ENCODE measurements around the gene MSI2. TPM values are rescaled to one million over a fixed set of nuclear protein-coding genes. Genes with fewer than 3 reads are reported as not detected.
"Not testable (repeated sequence)": the region's sequence is repeated elsewhere in the genome, so short reads cannot be mapped to it uniquely, and the experiment has no call there.

MSI2 gene
- total RNA-seq, 1 donor from 2014 or later: 26.6 TPM

- DNase-seq (ENCODE audit: low read depth): no peak
- no peak for TF ChIP-seq CTCF (conservative IDR thresholded peaks at IDR 0.05; ENCODE audit: low read depth, low read length)
- H3K4me3 ChIP-seq (ENCODE audit: low read depth, low read length): no peak overlapping the region
Observed at GRCh38 chr17:57614742-57615141, 358.4 kb downstream of the MSI2 start.

- no peak for TF ChIP-seq CTCF (conservative IDR thresholded peaks at IDR 0.05; ENCODE audit: low read depth, low read length)
- no peak for DNase-seq (ENCODE audit: low read depth)
Observed at GRCh38 chr17:57615836-57616757, 359.8 kb downstream of the MSI2 start.

GRCh38 chr17:57617218-57617617 is 360.9 kb downstream of the MSI2 start:
- H3K4me3 ChIP-seq (ENCODE audit: low read depth, low read length): no peak overlapping the region

More at GRCh38 chr17:57615836-57616757, 359.8 kb downstream of the MSI2 start:
- no peak overlapping the region for H3K4me3 ChIP-seq (ENCODE audit: low read depth, low read length)

GRCh38 chr17:57619061-57619937 is 363.0 kb downstream of the MSI2 start:
- no peak for DNase-seq (ENCODE audit: low read depth)
- no peak overlapping the region for H3K4me3 ChIP-seq (ENCODE audit: low read depth, low read length)
- no peak for TF ChIP-seq CTCF (conservative IDR thresholded peaks at IDR 0.05; ENCODE audit: low read depth, low read length)

More at GRCh38 chr17:57617218-57617617, 360.9 kb downstream of the MSI2 start:
- no peak for TF ChIP-seq CTCF (conservative IDR thresholded peaks at IDR 0.05; ENCODE audit: low read depth, low read length)
- DNase-seq (ENCODE audit: low read depth): no peak

- no peak for TF ChIP-seq CTCF (conservative IDR thresholded peaks at IDR 0.05; ENCODE audit: low read depth, low read length)
- DNase-seq (ENCODE audit: low read depth): no peak
- H3K4me3 ChIP-seq (ENCODE audit: low read depth, low read length): no peak overlapping the region
Observed at GRCh38 chr17:57620576-57620975, 364.3 kb downstream of the MSI2 start.

GRCh38 chr17:57621791-57622190 is 365.5 kb downstream of the MSI2 start:
- DNase-seq (ENCODE audit: low read depth): not testable (repeated sequence)

GRCh38 chr17:57622306-57622682 is 366.0 kb downstream of the MSI2 start:
- no peak overlapping the region for H3K4me3 ChIP-seq (ENCODE audit: low read depth, low read length)
- no peak for TF ChIP-seq CTCF (conservative IDR thresholded peaks at IDR 0.05; ENCODE audit: low read depth, low read length)
- no peak for DNase-seq (ENCODE audit: low read depth)

More at GRCh38 chr17:57621791-57622190, 365.5 kb downstream of the MSI2 start:
- not testable (repeated sequence) for H3K4me3 ChIP-seq (ENCODE audit: low read depth, low read length)
